Nephron (organoid): Measurements from ENCODE around the gene MIR17HG.
"Not testable (repeated sequence)": the region's sequence is repeated elsewhere in the genome, so short reads cannot be mapped to it uniquely, and the experiment has no call there.

ENCODE experiments used
- H3K27ac Mint-ChIP-seq, 3 experiments: 2 replicates each; pipeline ENCODE4 v1.8.0; 2020; ENCODE audit warnings: mixed read lengths in 3 of 3, mild to moderate bottlenecking in 2 of 3, moderate library complexity in 1 of 3
- H3K27me3 Mint-ChIP-seq: 2 replicates; pipeline ENCODE4 v1.8.0; 2021; ENCODE audit warnings: low read depth, mild to moderate bottlenecking, moderate library complexity, mixed read lengths
- H3K36me3 Mint-ChIP-seq: 2 replicates; pipeline ENCODE4 v1.8.0; 2020; ENCODE audit warnings: low read depth, mixed read lengths
- H3K4me1 Mint-ChIP-seq: 2 replicates; pipeline ENCODE4 v1.8.0; 2020; ENCODE audit warnings: mixed read lengths
- H3K4me3 Mint-ChIP-seq, 3 experiments: 2 replicates each; pipeline ENCODE4 v1.8.0; 2020; ENCODE audit warnings: mild to moderate bottlenecking in 3 of 3, mixed read lengths in 3 of 3, moderate library complexity in 2 of 3
- H3K9me3 Mint-ChIP-seq: 2 replicates; pipeline ENCODE4 v1.8.0; 2020; ENCODE audit warnings: mixed read lengths
- CTCF ChIP-seq, 3 experiments: fragments of 200-600 bp; sonication (generic); IDR thresholded peaks; one replicate each; pipeline ENCODE4 v1.5.0; 2021; ENCODE audit warnings: antibody characterized with exemption in 3 of 3; ENCODE audit not compliant: unreplicated experiment in 3 of 3

MIR17HG gene

GRCh38 chr13:91314888-91315287, 32.6 kb upstream of the MIR17HG start:
- H3K27me3 Mint-ChIP-seq: no peaks in the 10 kb centered on the region
- H3K36me3 Mint-ChIP-seq: no peaks in the 10 kb centered on the region
- H3K4me3 Mint-ChIP-seq: no peak overlapping the region
- no peak overlapping the region for H3K27ac Mint-ChIP-seq
- no peak for TF ChIP-seq CTCF (IDR thresholded peaks at IDR 0.05; ENCODE audit: unreplicated experiment in 3 of 3)
- no peaks in the 10 kb centered on the region for H3K9me3 Mint-ChIP-seq
- no peaks in the 10 kb centered on the region for H3K4me1 Mint-ChIP-seq

- peaks cover 4% of the 10 kb centered on the region for H3K27me3 Mint-ChIP-seq
- no peak for TF ChIP-seq CTCF (IDR thresholded peaks at IDR 0.05; ENCODE audit: unreplicated experiment in 3 of 3)
Measured at GRCh38 chr13:91318886-91319285, 28.6 kb upstream of the MIR17HG start.

GRCh38 chr13:91319996-91320395, 27.5 kb upstream of the MIR17HG start:
- Mint-ChIP-seq H3K27ac (no peak overlapping the region), H3K27me3 (peaks cover 4% of the 10 kb centered on the region), H3K4me1 (no peaks in the 10 kb centered on the region), H3K4me3 (no peak overlapping the region), H3K36me3 (no peaks in the 10 kb centered on the region), H3K9me3 (no peaks in the 10 kb centered on the region)
- no peak for TF ChIP-seq CTCF (IDR thresholded peaks at IDR 0.05; ENCODE audit: unreplicated experiment in 3 of 3)

More at GRCh38 chr13:91318886-91319285, 28.6 kb upstream of the MIR17HG start:
- no peak overlapping the region for H3K27ac Mint-ChIP-seq
- H3K36me3 Mint-ChIP-seq: no peaks in the 10 kb centered on the region
- H3K4me1 Mint-ChIP-seq: no peaks in the 10 kb centered on the region
- H3K9me3 Mint-ChIP-seq: no peaks in the 10 kb centered on the region
- no peak overlapping the region for H3K4me3 Mint-ChIP-seq

GRCh38 chr13:91320990-91321389, 26.5 kb upstream of the MIR17HG start:
- H3K4me3 Mint-ChIP-seq, H3K27me3 Mint-ChIP-seq, H3K36me3 Mint-ChIP-seq, H3K9me3 Mint-ChIP-seq, H3K4me1 Mint-ChIP-seq, H3K27ac Mint-ChIP-seq: not testable (repeated sequence)

GRCh38 chr13:91323349-91323748, 24.1 kb upstream of the MIR17HG start:
- TF ChIP-seq CTCF (IDR thresholded peaks at IDR 0.05; ENCODE audit: unreplicated experiment in 3 of 3): no peak
- Mint-ChIP-seq H3K4me1 (peaks cover 5% of the 10 kb centered on the region), H3K36me3 (no peaks in the 10 kb centered on the region), H3K27ac (no peak overlapping the region), H3K4me3 (no peak overlapping the region), H3K27me3 (peaks cover 4% of the 10 kb centered on the region), H3K9me3 (no peaks in the 10 kb centered on the region)

GRCh38 chr13:91326146-91326545, 21.3 kb upstream of the MIR17HG start:
- Mint-ChIP-seq H3K27ac (no peak overlapping the region), H3K4me1 (peaks cover 5% of the 10 kb centered on the region), H3K9me3 (no peaks in the 10 kb centered on the region), H3K36me3 (no peaks in the 10 kb centered on the region), H3K27me3 (no peaks in the 10 kb centered on the region), H3K4me3 (no peak overlapping the region)
- TF ChIP-seq CTCF (IDR thresholded peaks at IDR 0.05; ENCODE audit: unreplicated experiment in 3 of 3): no peak
